Right lobe of liver (tissue), 6 donors: ENCODE measurements around the gene WDFY2. TPM values are rescaled to one million over a fixed set of nuclear protein-coding genes. Genes with fewer than 3 reads are reported as not detected.

Experiments
- ATAC-seq, 4 donors: fragments of 200-7000 bp; cut with Tn5 transposase; one replicate each; pipeline ENCODE4 v1.9.1; 2020; ENCODE audit warnings: mild to moderate bottlenecking in 4 of 4, moderate library complexity in 4 of 4
- DNase-seq, 3 donors: peaks; one replicate each; pipeline ENCODE4 v3.0.0-alpha.2; 2020
- H3K27ac ChIP-seq, 3 donors: fragments of 200-600 bp; one replicate each; pipeline ENCODE4 v1.8.0; 2022
- H3K27me3 ChIP-seq, 2 donors: fragments of 200-600 bp; one replicate each; pipeline ENCODE4 v1.8.0; 2022
- H3K36me3 ChIP-seq, 4 donors: fragments of 200-600 bp; sonication (generic) in 1 of 4; one replicate each; pipeline versions ENCODE4 v1.5.1 to v1.8.0; 2017 to 2022; ENCODE audit warnings: control low read depth in 1 of 4
- H3K4me1 ChIP-seq, 4 donors: fragments of 200-600 bp; sonication (generic) in 1 of 4; one replicate each; pipeline versions ENCODE4 v1.5.1 to v1.8.0; 2017 to 2022; ENCODE audit warnings: control low read depth in 1 of 4
- H3K4me3 ChIP-seq, 3 donors: fragments of 200-600 bp; one replicate each; pipeline ENCODE4 v1.8.0; 2022
- H3K9me3 ChIP-seq, 4 donors: fragments of 200-600 bp; sonication (generic) in 1 of 4; one replicate each; pipeline versions ENCODE4 v1.5.1 to v1.8.0; 2017 to 2022; ENCODE audit warnings: control low read depth in 1 of 4
- CTCF ChIP-seq, 4 donors: fragments of 200-600 bp in 3 of 4; fragments of 450-650 bp in 1 of 4; IDR thresholded peaks; one replicate each; pipeline versions ENCODE4 v1.5.1 to v1.8.0; 2016 to 2022; ENCODE audit warnings: antibody characterized with exemption in 4 of 4, mild to moderate bottlenecking in 2 of 4
- POLR2A ChIP-seq: fragments of 450-650 bp; IDR thresholded peaks from one replicate; pipeline ENCODE4 v1.6.1; 2017; ENCODE audit warnings: antibody characterized with exemption, mild to moderate bottlenecking
- WGBS: methylation state at CpG from one replicate; pipeline ENCODE4 v1.1.6; 2018; ENCODE audit warnings: low coverage, low lambda C conversion rate; ENCODE audit not compliant: insufficient coverage; ENCODE audit errors: missing lambda C conversion rate; 5-methylcytosine and 5-hydroxymethylcytosine counted together
- intact Hi-C, 2 donors: fragments of 100-400 bp; cut with DNase I; formaldehyde crosslinking; loops; one replicate each; pipeline versions ENCODE4 v1.11.2 to v1.14.1; 2022
- total RNA-seq, 6 experiments: library from RNA; depleted of rRNA in 2 of 6; stranded (reverse); fragments of >200 nt in 2 of 6; fragmentation: NEBNext Ultra II Directional in 3 of 6; extraction: Animal tissue kit (Norgen Biotek cat#: 25700) in 3 of 6; gene quantifications; one replicate each; pipeline versions ENCODE4 v1.1.0 to v1.2.4, GENCODE V29; 2016 to 2023
- donor health status: DM: no; HTN: yes; CAD: no.
- donor health status: DM: no; HTN: no; CAD: no.
- donor health status: DM: no; HTN: no; CAD: no.
- donor health status: DM: no; HTN: yes; CAD: no.
- donor health status: DM: no; HTN: yes; CAD: no.

Gene WDFY2
- total RNA-seq, 6 experiments from 2014 or later, result 4.5 to 12.0 (median 7.3) TPM

DNA sequence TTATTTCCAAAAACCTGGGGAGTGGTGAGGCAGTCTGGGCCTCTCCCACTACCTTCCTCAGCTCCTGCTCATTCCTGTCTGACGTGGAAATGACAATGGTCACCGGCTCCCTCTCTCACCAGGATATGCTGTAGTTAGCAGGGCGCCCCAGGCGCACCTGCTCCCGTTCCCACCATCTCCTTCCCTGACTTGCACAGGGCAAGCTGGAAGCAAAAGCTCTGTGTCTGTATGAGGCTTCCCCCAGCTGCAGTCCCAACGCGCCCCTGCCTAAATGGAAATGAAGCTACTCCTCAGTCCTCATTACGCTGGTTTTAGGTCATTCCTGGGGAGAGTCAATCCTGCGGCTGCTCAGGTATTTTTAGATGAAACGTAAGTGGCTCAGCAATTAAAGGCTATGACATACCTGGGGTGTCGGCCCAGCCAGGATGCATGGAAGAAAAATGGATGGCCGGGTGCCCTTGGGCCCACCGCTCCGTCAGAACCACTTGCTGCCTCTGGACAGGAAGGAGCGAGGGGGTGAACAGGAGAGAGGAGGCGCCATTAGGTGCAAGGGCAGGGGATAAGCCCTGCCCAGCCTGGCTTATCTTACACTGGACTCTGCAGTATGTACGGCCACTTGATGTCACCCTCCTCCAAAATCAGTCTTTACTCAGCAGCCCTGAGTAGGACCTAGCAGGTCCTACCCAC lies 187.3 kb downstream of the WDFY2 start:
- peak; percentile 25 to 34 (median 32) for ATAC-seq
- H3K4me1 ChIP-seq, result no peaks in the 10 kb centered on the region
- no peak for DNase-seq
- H3K27ac ChIP-seq, result no peak overlapping the region
- H3K36me3 ChIP-seq, result no peaks in the 10 kb centered on the region
- no peaks in the 10 kb centered on the region for H3K27me3 ChIP-seq
- intact Hi-C loops, result no loop called here
- no peaks in the 10 kb centered on the region for H3K9me3 ChIP-seq
- 90% methylated on average over 7 of the region's 17 CpGs for WGBS
- no peak overlapping the region for H3K4me3 ChIP-seq
- TF ChIP-seq POLR2A (no peak), CTCF (IDR thresholded peaks at IDR 0.05) (no peak)

DNA sequence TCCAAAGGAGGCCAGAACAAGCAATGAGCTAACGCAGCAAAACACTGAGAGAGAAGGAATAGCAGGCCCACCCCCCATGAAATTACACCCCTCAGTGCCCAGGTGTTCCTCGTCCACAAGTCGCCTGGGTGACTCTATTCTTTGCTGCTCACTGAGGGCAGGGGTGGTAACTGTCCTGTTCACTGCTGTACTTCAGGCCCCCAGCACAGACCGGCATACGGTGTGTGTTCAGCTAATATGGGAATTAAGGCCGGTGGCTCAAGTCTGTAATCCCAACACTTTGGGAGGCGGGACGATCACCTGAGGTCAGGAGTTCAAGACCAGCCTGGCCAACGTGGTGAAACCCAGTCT lies 187.8 kb downstream of the WDFY2 start:
- H3K4me1 ChIP-seq, result no peaks in the 10 kb centered on the region
- no peak overlapping the region for H3K4me3 ChIP-seq
- H3K36me3 ChIP-seq, result no peaks in the 10 kb centered on the region
- intact Hi-C loops, result no loop called here
- no peak for TF ChIP-seq CTCF (IDR thresholded peaks at IDR 0.05)
- TF ChIP-seq POLR2A, result no peak
- 0% methylated on average over 1 of the region's 9 CpGs for WGBS
- no peak for DNase-seq
- no peak overlapping the region for H3K27ac ChIP-seq
- no peaks in the 10 kb centered on the region for H3K9me3 ChIP-seq
- no peaks in the 10 kb centered on the region for H3K27me3 ChIP-seq
- ATAC-seq, result no peak

- no peaks in the 10 kb centered on the region for H3K27me3 ChIP-seq
- no peak for DNase-seq
- no peak for ATAC-seq
- 84% methylated on average over 4 of the region's 6 CpGs for WGBS
- no peak overlapping the region for H3K27ac ChIP-seq
- no peak for TF ChIP-seq CTCF (IDR thresholded peaks at IDR 0.05)
- TF ChIP-seq POLR2A, result no peak
- H3K4me1 ChIP-seq, result no peaks in the 10 kb centered on the region
- H3K36me3 ChIP-seq, result no peaks in the 10 kb centered on the region
- H3K9me3 ChIP-seq, result no peaks in the 10 kb centered on the region
- intact Hi-C loops, result no loop called here
- H3K4me3 ChIP-seq, result no peak overlapping the region
These were observed 188.5 kb downstream of the WDFY2 start for GRCh38 chr13:51772781-51773180.

DNA sequence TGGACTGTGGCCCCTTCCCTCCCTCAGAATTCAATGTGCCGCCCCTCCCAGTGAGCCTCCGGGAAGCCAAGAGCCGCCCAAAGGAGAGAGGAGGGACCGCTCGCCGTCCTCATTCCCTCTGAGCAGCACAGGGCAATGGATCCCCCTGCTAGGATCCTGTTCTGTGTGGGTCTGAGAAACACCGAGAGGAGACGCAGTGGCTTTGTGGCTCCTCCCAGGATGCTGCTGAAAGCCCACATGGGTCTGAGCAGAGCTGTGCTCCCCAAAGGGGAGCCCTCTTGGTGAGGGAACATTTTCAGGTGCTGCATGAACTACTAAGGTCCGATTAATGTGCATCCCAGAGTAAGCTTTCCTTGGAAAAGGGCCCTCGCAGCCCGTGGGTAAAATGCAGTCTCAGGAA lies 189.3 kb downstream of the WDFY2 start:
- no peaks in the 10 kb centered on the region for H3K27me3 ChIP-seq
- H3K27ac ChIP-seq, result no peak overlapping the region
- WGBS, result no CpG with 5 or more reads among the region's 11 CpGs
- intact Hi-C loops, result no loop called here
- TF ChIP-seq CTCF (IDR thresholded peaks at IDR 0.05) (no peak), POLR2A (no peak)
- no peaks in the 10 kb centered on the region for H3K36me3 ChIP-seq
- H3K9me3 ChIP-seq, result no peaks in the 10 kb centered on the region
- H3K4me1 ChIP-seq, result no peaks in the 10 kb centered on the region
- DNase-seq, result no peak
- H3K4me3 ChIP-seq, result no peak overlapping the region
- ATAC-seq, result no peak

DNA sequence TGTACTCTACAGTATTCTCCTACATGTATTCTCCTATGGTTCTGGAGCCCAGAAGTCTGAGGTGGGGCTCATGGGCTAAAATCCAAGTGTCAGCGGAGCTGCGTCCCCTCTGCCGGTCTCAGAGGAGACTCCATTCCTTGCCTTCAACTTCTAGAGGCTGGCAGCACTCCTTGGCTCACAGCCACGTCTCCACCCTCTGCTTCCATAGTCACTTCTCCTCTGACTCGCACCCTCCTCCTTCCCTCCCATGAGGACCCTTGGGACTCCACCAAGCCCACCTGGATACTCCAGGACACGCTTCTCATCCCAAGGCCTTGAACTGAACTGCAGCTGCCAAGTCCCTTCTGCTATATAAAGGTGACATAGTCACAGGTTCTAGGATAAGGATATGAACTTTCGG lies 191.9 kb downstream of the WDFY2 start:
- no peaks in the 10 kb centered on the region for H3K4me1 ChIP-seq
- ATAC-seq, result no peak
- no peaks in the 10 kb centered on the region for H3K36me3 ChIP-seq
- DNase-seq, result no peak
- no peaks in the 10 kb centered on the region for H3K27me3 ChIP-seq
- H3K9me3 ChIP-seq, result no peaks in the 10 kb centered on the region
- intact Hi-C loops, result no loop called here
- WGBS, result 92% methylated on average over 5 of the region's 7 CpGs
- H3K27ac ChIP-seq, result no peak overlapping the region
- H3K4me3 ChIP-seq, result no peak overlapping the region
- TF ChIP-seq POLR2A (no peak), CTCF (IDR thresholded peaks at IDR 0.05) (no peak)
